DOHH2 (cell line): Measurements from ENCODE around the gene PPCDC.

ENCODE experiments used
- EZH2phosphoT487 ChIP-seq: fragments of 200-600 bp; sonication (generic); IDR thresholded peaks from 2 replicates; pipeline ENCODE4 v1.6.1; 2017; ENCODE audit warnings: borderline replicate concordance, mild to moderate bottlenecking, antibody characterized with exemption, low read length, moderate library complexity, mixed read lengths
- TF ChIP-seq, protein P1 (sequence below): fragments of 200-600 bp; sonication (generic); IDR thresholded peaks from one replicate; pipeline ENCODE4 v1.5.1; 2014; ENCODE audit warnings: antibody characterized with exemption, mild to moderate bottlenecking, low read depth, low read length; ENCODE audit not compliant: poor library complexity, severe bottlenecking

DNA sequence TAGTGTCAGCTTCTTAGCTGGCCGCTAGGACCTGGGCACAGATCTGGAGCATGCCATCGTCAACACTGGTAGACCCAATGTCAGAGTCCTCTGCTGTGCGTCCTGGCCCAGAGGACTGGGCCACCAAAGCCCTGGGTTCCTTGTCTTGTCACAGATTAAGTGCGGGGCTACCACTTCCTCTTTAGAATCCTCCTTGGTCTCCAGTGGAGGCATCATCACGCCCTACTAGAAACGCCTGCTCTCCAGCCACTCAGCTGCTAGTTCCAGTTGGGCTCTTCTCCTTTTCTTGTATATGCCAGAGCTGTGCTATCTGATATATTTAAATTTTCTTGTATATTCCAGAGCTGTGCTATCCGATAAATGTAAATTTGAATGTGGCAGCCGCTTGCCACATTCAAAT, 11.2 kb downstream of the PPCDC start:
- no peak for TF ChIP-seq EZH2phosphoT487
- TF ChIP-seq, protein P1, sequence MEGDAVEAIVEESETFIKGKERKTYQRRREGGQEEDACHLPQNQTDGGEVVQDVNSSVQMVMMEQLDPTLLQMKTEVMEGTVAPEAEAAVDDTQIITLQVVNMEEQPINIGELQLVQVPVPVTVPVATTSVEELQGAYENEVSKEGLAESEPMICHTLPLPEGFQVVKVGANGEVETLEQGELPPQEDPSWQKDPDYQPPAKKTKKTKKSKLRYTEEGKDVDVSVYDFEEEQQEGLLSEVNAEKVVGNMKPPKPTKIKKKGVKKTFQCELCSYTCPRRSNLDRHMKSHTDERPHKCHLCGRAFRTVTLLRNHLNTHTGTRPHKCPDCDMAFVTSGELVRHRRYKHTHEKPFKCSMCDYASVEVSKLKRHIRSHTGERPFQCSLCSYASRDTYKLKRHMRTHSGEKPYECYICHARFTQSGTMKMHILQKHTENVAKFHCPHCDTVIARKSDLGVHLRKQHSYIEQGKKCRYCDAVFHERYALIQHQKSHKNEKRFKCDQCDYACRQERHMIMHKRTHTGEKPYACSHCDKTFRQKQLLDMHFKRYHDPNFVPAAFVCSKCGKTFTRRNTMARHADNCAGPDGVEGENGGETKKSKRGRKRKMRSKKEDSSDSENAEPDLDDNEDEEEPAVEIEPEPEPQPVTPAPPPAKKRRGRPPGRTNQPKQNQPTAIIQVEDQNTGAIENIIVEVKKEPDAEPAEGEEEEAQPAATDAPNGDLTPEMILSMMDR, result no peak
